ENCODE results near the gene SUPT20HL1.

SUPT20HL1 gene

DNA sequence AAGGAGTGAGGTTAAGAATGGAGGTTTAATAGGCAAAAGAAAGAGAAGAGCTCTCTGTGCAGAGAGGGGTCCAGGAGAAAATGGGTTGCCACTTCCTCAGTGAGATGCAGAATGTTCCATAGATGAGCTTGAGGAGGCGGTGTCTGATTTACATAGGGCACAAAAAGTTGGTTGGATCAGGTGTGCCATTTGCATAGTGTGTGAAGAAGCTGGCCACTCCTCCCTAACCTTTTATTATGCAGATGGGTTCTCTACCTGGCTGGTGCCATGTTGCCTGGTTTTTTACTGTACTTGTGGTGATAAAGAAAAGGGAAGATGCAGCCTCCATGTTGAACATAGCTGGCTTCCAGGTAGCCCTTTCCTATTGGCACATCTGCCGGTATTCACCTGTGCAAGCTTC is 27.3 kb downstream of the SUPT20HL1 start:
- H3K4me3 ChIP-seq (ENCODE audit: low read length), result no peak overlapping the region
- no peak overlapping the region for H3K9ac ChIP-seq (ENCODE audit: low read length)
- no peak overlapping the region for H3K27ac ChIP-seq (ENCODE audit: low read length)
- no peaks in the 10 kb centered on the region for H3K79me2 ChIP-seq (ENCODE audit: low read length)
- no peaks in the 10 kb centered on the region for H3K9me3 ChIP-seq (ENCODE audit: insufficient read depth, low read length)
- H4K20me1 ChIP-seq (ENCODE audit: insufficient read depth, low read length), result no peaks in the 10 kb centered on the region
- no peak for TF ChIP-seq EZH2phosphoT487 (IDR thresholded peaks at IDR 0.05; ENCODE audit: low read depth)
- TF ChIP-seq, protein P1, sequence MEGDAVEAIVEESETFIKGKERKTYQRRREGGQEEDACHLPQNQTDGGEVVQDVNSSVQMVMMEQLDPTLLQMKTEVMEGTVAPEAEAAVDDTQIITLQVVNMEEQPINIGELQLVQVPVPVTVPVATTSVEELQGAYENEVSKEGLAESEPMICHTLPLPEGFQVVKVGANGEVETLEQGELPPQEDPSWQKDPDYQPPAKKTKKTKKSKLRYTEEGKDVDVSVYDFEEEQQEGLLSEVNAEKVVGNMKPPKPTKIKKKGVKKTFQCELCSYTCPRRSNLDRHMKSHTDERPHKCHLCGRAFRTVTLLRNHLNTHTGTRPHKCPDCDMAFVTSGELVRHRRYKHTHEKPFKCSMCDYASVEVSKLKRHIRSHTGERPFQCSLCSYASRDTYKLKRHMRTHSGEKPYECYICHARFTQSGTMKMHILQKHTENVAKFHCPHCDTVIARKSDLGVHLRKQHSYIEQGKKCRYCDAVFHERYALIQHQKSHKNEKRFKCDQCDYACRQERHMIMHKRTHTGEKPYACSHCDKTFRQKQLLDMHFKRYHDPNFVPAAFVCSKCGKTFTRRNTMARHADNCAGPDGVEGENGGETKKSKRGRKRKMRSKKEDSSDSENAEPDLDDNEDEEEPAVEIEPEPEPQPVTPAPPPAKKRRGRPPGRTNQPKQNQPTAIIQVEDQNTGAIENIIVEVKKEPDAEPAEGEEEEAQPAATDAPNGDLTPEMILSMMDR (IDR thresholded peaks at IDR 0.05; ENCODE audit: low read depth, low read length), result no peak
- H3K36me3 ChIP-seq (replicated peaks; ENCODE audit: low read depth, low read length), result no peaks in the 10 kb centered on the region
- H3K4me2 ChIP-seq (ENCODE audit: low read length), result no peak overlapping the region
- H3K4me1 ChIP-seq (ENCODE audit: low read length), result no peaks in the 10 kb centered on the region
- peaks cover 24% of the 10 kb centered on the region for H3K27me3 ChIP-seq (ENCODE audit: low read depth, low read length)
- H2AFZ ChIP-seq (ENCODE audit: low read depth, low read length), result no peak overlapping the region

DNA sequence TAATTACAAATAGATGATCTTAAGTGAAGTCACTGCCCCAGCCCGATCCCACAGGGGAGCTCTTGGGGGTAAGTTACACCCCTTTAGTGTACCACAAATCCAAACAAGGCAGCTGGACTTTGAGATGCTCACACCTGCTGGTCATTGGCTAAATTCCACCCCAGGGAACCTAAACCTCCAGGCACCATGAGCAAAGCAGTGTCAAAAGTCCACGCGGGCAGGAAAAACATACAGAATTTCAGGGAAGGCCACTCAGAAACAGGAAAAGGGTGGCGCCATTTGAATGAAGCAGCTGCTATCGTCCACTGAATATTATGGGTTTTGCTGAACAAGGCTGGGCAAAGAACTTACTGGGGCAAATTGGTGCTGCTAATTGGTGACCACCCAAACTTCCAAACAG is 30.9 kb downstream of the SUPT20HL1 start:
- Histone ChIP-seq H3K27me3 (ENCODE audit: low read depth, low read length) (peaks cover 16% of the 10 kb centered on the region; the same call in 1 of the 2 replicates), H3K36me3 (replicated peaks; ENCODE audit: low read depth, low read length) (no peaks in the 10 kb centered on the region), H3K4me3 (ENCODE audit: low read length) (no peak overlapping the region), H3K9ac (ENCODE audit: low read length) (no peak overlapping the region), H2AFZ (ENCODE audit: low read depth, low read length) (no peak overlapping the region), H3K9me3 (ENCODE audit: insufficient read depth, low read length) (no peaks in the 10 kb centered on the region), H3K4me2 (ENCODE audit: low read length) (no peak overlapping the region), H4K20me1 (ENCODE audit: insufficient read depth, low read length) (no peaks in the 10 kb centered on the region), H3K27ac (ENCODE audit: low read length) (no peak overlapping the region), H3K79me2 (ENCODE audit: low read length) (no peaks in the 10 kb centered on the region), H3K4me1 (ENCODE audit: low read length) (peaks cover 21% of the 10 kb centered on the region)
- TF ChIP-seq, protein P1 (IDR thresholded peaks at IDR 0.05; ENCODE audit: low read depth, low read length), result no peak
- no peak for TF ChIP-seq EZH2phosphoT487 (IDR thresholded peaks at IDR 0.05; ENCODE audit: low read depth)

DNA sequence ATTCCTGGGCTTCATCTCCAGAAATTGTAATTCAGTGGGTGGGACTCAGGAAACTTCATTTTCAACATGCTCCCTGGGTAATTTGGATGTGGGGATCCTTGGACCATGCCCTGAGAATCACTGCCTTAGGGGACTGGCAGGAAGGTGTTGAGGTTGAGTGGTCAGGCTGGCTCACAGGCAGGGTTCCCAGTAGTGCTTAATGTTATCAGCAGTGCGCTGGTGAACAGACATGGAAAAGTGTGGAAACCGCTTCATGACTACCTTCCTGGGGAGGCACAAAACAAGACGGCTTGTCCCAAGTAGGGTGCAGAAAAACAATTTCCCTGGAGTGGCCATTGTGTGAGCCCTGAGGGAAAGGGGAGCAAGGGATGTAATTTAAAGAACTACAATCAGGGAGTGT is 31.4 kb downstream of the SUPT20HL1 start:
- Histone ChIP-seq H3K4me1 (ENCODE audit: low read length) (peaks cover 23% of the 10 kb centered on the region), H3K27me3 (ENCODE audit: low read depth, low read length) (peaks cover 16% of the 10 kb centered on the region; the same call in 1 of the 2 replicates), H3K4me2 (ENCODE audit: low read length) (no peak overlapping the region), H3K79me2 (ENCODE audit: low read length) (no peaks in the 10 kb centered on the region), H2AFZ (ENCODE audit: low read depth, low read length) (no peak overlapping the region), H3K36me3 (replicated peaks; ENCODE audit: low read depth, low read length) (no peaks in the 10 kb centered on the region), H3K4me3 (ENCODE audit: low read length) (no peak overlapping the region), H3K9ac (ENCODE audit: low read length) (no peak overlapping the region), H4K20me1 (ENCODE audit: insufficient read depth, low read length) (no peaks in the 10 kb centered on the region), H3K9me3 (ENCODE audit: insufficient read depth, low read length) (no peaks in the 10 kb centered on the region), H3K27ac (ENCODE audit: low read length) (no peak overlapping the region)
- TF ChIP-seq, protein P1 (IDR thresholded peaks at IDR 0.05; ENCODE audit: low read depth, low read length), result no peak
- TF ChIP-seq EZH2phosphoT487 (IDR thresholded peaks at IDR 0.05; ENCODE audit: low read depth), result no peak

- H3K36me3 ChIP-seq (replicated peaks; ENCODE audit: low read depth, low read length), result no peaks in the 10 kb centered on the region
- H3K4me3 ChIP-seq (ENCODE audit: low read length), result no peak overlapping the region
- H2AFZ ChIP-seq (ENCODE audit: low read depth, low read length), result no peak overlapping the region
- no peaks in the 10 kb centered on the region for H3K9me3 ChIP-seq (ENCODE audit: insufficient read depth, low read length)
- no peak overlapping the region for H3K4me2 ChIP-seq (ENCODE audit: low read length)
- no peak overlapping the region for H3K9ac ChIP-seq (ENCODE audit: low read length)
- no peaks in the 10 kb centered on the region for H4K20me1 ChIP-seq (ENCODE audit: insufficient read depth, low read length)
- no peak overlapping the region for H3K27ac ChIP-seq (ENCODE audit: low read length)
- peaks cover 11% of the 10 kb centered on the region; the same call in 1 of the 2 replicates for H3K27me3 ChIP-seq (ENCODE audit: low read depth, low read length)
- H3K79me2 ChIP-seq (ENCODE audit: low read length), result no peaks in the 10 kb centered on the region
- TF ChIP-seq, protein P1 (IDR thresholded peaks at IDR 0.05; ENCODE audit: low read depth, low read length), result no peak
- TF ChIP-seq EZH2phosphoT487 (IDR thresholded peaks at IDR 0.05; ENCODE audit: low read depth), result no peak
- peaks cover 23% of the 10 kb centered on the region for H3K4me1 ChIP-seq (ENCODE audit: low read length)
These were observed 32.3 kb downstream of the SUPT20HL1 start for GRCh38 chrX:24392709-24393108.
